ENCODE results near the gene ILF3.
A peak's percentile ranks its signal among the peaks of the same experiment; 100 is the strongest.

The ILF3 gene

DNA sequence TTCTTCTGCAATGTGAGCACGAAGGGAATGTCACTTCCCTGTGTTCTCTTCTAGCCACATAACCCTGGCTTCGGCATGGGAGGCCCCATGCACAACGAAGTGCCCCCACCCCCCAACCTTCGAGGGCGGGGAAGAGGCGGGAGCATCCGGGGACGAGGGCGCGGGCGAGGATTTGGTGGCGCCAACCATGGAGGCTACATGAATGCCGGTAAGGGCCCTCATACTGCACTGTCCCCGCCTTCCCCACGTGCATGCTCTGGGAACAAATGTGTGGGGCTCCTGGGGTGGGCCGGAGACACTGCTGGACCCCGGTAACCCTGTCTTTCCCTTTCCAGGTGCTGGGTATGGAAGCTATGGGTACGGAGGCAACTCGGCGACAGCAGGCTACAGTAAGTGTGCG is 29.4 kb downstream of the ILF3 start:
- no peak overlapping the region for H3K4me3 ChIP-seq (ENCODE audit: low read length)
- no peak for DNase-seq (ENCODE audit: low read depth)
- TF ChIP-seq, protein P1, sequence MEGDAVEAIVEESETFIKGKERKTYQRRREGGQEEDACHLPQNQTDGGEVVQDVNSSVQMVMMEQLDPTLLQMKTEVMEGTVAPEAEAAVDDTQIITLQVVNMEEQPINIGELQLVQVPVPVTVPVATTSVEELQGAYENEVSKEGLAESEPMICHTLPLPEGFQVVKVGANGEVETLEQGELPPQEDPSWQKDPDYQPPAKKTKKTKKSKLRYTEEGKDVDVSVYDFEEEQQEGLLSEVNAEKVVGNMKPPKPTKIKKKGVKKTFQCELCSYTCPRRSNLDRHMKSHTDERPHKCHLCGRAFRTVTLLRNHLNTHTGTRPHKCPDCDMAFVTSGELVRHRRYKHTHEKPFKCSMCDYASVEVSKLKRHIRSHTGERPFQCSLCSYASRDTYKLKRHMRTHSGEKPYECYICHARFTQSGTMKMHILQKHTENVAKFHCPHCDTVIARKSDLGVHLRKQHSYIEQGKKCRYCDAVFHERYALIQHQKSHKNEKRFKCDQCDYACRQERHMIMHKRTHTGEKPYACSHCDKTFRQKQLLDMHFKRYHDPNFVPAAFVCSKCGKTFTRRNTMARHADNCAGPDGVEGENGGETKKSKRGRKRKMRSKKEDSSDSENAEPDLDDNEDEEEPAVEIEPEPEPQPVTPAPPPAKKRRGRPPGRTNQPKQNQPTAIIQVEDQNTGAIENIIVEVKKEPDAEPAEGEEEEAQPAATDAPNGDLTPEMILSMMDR (IDR thresholded peaks at IDR 0.05; ENCODE audit: insufficient read depth, low read depth, low read length, missing control alignments), result no peak

DNA sequence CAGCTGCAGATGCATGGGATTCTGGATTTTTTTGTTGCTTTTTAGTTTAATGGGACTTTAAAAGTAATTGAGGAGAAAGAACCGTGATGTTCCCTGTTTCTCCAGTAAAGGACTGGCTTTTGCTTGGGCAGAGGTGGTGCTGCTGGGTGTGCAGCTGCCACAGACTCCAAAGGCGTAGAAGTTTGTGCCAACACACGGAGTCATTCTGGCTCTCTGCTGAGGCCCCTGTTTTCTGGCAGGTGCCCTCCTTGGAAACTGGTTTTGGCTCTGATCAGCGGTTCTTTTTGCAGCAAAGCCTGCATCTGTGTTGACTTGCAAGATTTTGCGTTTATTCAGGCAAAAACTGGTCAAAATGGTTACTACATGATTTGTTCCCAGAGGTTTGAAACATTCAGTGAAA is 31.1 kb downstream of the ILF3 start:
- no peak overlapping the region for H3K4me3 ChIP-seq (ENCODE audit: low read length)
- TF ChIP-seq, protein P1 (IDR thresholded peaks at IDR 0.05; ENCODE audit: insufficient read depth, low read depth, low read length, missing control alignments), result no peak
- DNase-seq (ENCODE audit: low read depth), result no peak

DNA sequence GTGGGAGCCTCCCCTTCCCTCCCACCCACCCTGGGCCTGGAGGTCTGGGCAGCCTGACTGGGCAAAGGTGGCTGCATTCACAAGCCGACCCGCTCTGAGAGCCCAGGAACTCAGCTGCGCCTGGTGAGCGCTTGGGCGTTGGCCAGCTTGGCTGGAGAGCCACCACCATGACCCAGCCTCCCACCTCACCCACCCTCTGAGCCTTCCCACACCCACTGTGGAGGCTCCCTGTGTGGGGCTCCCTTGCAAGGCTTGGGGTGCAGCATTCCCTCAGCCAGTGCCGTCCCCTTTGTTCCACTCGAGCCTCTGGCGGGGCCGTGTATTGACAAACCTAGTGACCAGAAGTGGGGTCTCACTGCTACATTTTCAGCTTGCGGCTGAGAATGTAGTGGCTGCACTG is 32.0 kb downstream of the ILF3 start:
- no peak overlapping the region for H3K4me3 ChIP-seq (ENCODE audit: low read length)
- TF ChIP-seq, protein P1 (IDR thresholded peaks at IDR 0.05; ENCODE audit: insufficient read depth, low read depth, low read length, missing control alignments), result no peak
- no peak for DNase-seq (ENCODE audit: low read depth)

DNA sequence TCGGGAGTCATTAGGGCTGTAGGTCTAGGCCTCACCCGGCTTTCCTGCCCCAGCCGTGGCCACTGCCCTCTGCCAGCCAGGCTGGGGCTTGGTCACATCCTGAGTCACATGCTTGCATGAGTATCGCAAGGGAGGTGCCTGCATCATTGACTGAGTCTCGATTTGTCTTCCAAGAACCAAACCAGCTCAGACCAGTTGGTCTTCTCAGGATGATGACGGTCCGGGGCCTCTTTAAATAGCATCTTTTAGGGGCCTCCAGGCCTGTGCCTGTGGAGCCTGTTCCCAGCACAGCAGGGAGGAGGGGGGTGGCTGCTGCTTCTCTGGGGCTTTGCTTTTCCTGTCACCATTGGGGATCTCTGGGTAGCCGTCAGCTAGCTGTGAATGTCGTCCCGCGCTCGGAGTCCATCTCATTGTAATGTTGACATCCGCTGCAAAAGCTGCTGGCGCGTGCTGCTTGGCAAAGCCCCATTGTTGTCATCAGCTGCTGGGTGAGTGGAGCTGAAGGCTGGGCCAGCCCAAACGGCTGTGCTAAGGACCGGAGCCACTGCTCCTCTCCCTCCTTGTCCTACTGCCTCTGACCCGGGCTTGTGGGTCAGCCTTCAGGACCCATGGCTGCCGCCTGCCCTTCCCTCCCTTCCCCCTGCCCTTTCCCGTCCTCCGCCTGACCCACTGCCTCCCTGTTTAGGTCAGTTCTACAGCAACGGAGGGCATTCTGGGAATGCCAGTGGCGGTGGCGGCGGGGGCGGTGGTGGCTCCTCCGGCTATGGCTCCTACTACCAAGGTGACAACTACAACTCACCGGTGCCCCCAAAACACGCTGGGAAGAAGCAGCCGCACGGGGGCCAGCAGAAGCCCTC is 32.7 kb downstream of the ILF3 start:
- TF ChIP-seq, protein P1 (IDR thresholded peaks at IDR 0.05; ENCODE audit: insufficient read depth, low read depth, low read length, missing control alignments), result no peak
- peak; percentile 78 for DNase-seq (ENCODE audit: low read depth)
- H3K4me3 ChIP-seq (ENCODE audit: low read length), result no peak overlapping the region

DNA sequence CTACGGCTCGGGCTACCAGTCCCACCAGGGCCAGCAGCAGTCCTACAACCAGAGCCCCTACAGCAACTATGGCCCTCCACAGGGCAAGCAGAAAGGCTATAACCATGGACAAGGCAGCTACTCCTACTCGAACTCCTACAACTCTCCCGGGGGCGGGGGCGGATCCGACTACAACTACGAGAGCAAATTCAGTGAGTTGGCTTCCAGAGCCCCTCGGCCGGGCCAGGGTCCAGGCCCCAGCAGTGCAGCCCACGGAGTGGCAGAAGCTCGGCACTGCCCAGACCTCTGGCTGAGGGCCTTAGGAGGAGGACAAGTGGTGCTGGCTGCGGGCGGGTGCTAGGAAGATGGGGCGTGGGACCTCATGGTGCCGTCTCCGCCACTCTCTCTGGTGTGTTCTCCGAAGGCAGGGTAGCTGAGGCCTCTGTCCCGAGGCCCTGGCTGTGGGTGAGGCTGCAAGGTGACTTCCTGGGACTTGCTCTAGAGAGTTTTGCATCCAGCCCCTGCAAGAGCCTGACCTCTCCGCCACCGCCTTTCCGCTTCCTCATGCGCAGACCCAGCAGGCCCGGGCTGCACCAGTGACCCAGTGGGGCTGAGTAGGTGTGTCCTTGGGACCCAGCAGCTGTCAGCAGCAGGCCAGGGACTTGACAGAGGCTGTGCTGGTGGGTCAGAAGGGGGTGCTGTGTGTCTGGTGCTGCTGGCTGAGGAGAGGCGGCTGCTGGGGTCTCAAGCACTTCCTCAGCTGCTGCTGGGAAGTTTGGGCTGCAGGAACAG is 33.6 kb downstream of the ILF3 start:
- no peak overlapping the region for H3K4me3 ChIP-seq (ENCODE audit: low read length)
- no peak for DNase-seq (ENCODE audit: low read depth)
- TF ChIP-seq, protein P1 (IDR thresholded peaks at IDR 0.05; ENCODE audit: insufficient read depth, low read depth, low read length, missing control alignments), result no peak

DNA sequence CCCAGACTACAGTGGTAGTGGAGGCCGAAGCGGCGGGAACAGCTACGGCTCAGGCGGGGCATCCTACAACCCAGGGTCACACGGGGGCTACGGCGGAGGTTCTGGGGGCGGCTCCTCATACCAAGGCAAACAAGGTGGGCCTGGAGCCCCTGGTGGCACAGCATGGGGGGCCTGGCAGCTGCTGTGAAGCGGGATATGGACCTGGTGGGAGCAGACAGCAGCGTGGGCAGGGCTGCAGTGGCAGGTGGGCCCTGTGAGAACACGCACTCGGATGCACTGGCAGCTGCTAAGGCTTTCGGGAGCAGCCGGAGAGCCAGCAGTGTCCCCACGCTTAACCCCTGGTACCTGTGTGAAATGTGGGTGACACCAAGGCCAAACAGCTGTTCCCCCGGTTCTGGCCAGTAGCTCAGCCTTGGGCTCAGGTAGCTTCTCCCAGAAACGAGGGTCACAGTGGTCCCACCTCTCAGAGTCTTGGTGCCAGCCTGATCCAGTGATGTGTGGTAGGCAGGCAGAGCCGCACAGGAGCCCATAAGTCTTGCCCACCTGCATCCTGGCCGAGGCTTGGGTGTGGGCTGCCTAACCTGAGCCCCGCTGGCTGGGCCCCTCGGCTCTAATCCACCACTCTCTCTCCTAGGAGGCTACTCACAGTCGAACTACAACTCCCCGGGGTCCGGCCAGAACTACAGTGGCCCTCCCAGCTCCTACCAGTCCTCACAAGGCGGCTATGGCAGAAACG is 34.6 kb downstream of the ILF3 start:
- no peak overlapping the region for H3K4me3 ChIP-seq (ENCODE audit: low read length)
- TF ChIP-seq, protein P1 (IDR thresholded peaks at IDR 0.05; ENCODE audit: insufficient read depth, low read depth, low read length, missing control alignments), result no peak
- no peak for DNase-seq (ENCODE audit: low read depth)
